GM21576 (cell line): ENCODE measurements around the gene RASL12.
A peak's percentile ranks its signal among the peaks of the same experiment; 100 is the strongest.
"Not testable (repeated sequence)": the region's sequence is repeated elsewhere in the genome, so short reads cannot be mapped to it uniquely, and the experiment has no call there.

Experiments used
- ATAC-seq: cut with Tn5 transposase; IDR thresholded peaks from one replicate; pipeline ENCODE4 v1.9.1; 2021; ENCODE audit warnings: mild to moderate bottlenecking, moderate library complexity; ENCODE audit not compliant: unreplicated experiment

The RASL12 gene

GRCh38 chr15:65032801-65033537 lies 34.8 kb downstream of the RASL12 start:
- ATAC-seq: no peak

GRCh38 chr15:65029736-65030208 lies 38.0 kb downstream of the RASL12 start:
- no peak for ATAC-seq

- ATAC-seq: peak; percentile 47
Measured at GRCh38 chr15:65028921-65029735, 38.7 kb downstream of the RASL12 start, which contains the start of gene MTFMT. Gene MTFMT (minus strand): TSS chr15:65029639. CDS start chr15:65029613, 26 bp downstream.

- no peak for ATAC-seq
Measured at GRCh38 chr15:65028338-65028737, 39.5 kb downstream of the RASL12 start.

- no peak for ATAC-seq
Measured at GRCh38 chr15:65027593-65027992, 40.2 kb downstream of the RASL12 start.

- no peak for ATAC-seq
Measured at GRCh38 chr15:65026756-65027155, 41.0 kb downstream of the RASL12 start.

- no peak for ATAC-seq
Measured at GRCh38 chr15:65021488-65021887, 46.3 kb downstream of the RASL12 start.

- no peak for ATAC-seq
Measured at GRCh38 chr15:65020419-65020818, 47.4 kb downstream of the RASL12 start.

GRCh38 chr15:65011198-65011597 lies 56.6 kb downstream of the RASL12 start:
- ATAC-seq: not testable (repeated sequence)

GRCh38 chr15:65008983-65009382 lies 58.8 kb downstream of the RASL12 start:
- no peak for ATAC-seq

- no peak for ATAC-seq
Measured at GRCh38 chr15:65006876-65007275, 60.9 kb downstream of the RASL12 start.

- no peak for ATAC-seq
Measured at GRCh38 chr15:65004993-65005392, 62.8 kb downstream of the RASL12 start.
